Suppressor macrophage (primary cell): Measurements from ENCODE around the gene ZNF69.
A peak's percentile ranks its signal among the peaks of the same experiment; 100 is the strongest.
"Not testable (repeated sequence)": the region's sequence is repeated elsewhere in the genome, so short reads cannot be mapped to it uniquely, and the experiment has no call there.

Experiments
- DNase-seq, 4 experiments: peaks; one replicate each; pipeline ENCODE4 v3.0.0-alpha.2; 2020 to 2022

The ZNF69 gene

DNA sequence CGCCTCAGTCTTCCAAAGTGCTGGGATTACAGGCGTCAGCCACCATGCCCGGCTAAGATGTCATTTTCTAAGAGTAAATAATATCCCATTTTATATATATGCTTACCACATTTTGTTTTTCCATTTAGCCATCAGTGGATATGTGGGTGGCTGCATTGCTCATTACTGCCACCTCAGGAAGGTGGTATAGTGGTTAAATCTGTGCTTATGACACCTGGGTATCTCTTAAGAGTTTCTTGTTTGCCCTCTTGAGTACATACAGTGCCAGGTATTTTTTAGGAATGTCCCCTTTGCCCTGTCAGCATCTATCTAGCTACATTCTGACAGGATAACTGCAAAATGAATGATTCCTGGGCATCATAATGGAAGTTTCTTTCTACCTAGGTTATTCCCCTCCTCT, 14.6 kb downstream of the ZNF69 start:
- no peak for DNase-seq

GRCh38 chr19:11905928-11906327, 18.3 kb downstream of the ZNF69 start:
- DNase-seq: no peak

DNA sequence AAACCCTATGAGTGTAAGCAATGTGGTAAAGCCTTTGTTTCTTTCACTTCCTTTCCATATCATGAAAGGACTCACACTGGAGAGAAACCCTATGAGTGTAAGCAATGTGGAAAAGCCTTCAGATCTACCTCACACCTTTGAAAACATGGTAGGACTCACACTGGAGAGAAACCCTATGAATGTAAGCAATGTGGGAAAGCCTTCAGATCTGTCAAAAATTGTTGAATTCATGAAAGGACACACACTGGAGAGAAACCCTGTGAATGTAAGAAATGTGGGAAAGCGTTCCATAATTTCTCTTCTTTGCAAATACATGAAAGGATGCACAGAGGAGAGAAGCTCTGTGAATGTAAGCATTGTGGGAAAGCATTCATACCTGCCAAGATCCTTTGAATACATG, 24.4 kb downstream of the ZNF69 start:
- DNase-seq: not testable (repeated sequence)

DNA sequence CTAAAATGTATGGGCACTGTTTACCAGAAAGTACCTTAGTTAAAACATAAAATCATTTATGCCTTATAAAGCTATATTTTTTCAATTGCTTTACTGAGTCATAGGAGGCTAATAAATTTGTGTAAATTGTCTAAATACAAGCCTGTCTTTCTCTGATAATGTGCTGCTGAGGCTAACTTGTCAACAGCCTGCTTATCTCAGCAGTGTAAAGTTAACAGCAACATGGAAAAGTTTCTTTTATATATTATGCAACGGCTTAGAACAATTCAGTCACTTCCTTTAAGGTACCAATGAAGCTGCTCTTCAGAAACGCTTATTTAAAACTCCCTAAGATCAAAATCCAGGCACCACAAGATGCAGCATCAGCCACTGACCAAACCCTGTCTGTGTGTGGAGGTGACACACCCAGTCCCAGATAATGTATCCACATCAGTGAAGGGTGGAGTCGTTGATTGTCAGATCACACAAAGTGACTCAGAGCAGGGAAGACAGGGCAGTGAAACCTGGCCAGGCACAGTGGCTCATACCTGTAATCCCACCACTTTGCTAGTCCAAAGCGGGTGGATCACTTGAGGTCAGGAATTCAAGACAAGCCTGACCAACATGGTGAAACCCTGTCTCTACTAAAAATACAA, 27.0 kb downstream of the ZNF69 start:
- not testable (repeated sequence) for DNase-seq

DNA sequence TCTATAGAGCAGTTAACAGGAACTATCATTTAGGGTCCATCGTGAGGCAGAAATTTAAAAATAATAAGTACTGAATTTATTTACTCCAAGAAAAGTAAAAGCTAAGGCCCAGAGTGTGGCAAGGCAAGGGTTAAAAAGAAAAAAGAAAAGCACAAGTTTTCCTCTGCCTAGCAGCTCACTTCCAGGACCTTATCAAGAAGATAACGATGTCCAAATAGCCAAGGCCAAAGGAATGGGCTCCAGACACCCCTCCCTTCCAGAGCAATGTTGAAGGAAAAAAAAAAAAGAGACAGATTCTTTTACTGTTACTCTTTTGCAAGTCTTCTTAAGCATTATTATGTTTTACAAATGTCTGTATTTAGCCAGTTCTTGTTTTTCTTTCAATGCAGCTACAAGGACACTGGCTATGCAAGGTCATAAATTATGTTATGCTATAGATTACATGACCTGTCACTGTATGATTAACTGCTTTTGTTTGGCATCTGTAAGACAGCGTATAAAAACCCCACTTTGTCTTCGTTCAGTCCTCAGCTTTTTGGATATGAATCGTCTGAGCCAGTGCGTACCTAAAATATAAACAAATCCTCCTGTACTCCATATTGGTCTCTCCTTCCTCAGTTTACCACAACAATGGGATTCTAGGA, 34.4 kb downstream of the ZNF69 start:
- DNase-seq: no peak

- peak; percentile 91 to 95 (median 92) for DNase-seq
These were observed 37.5 kb downstream of the ZNF69 start, which contains the start of gene ZNF700 for GRCh38 chr19:11924886-11925650. Gene ZNF700 (plus strand): TSS chr19:11925107. CDS start chr19:11925211, 104 bp downstream.

- DNase-seq: not testable (repeated sequence)
These were observed 38.1 kb downstream of the ZNF69 start for GRCh38 chr19:11925651-11926187.

DNA sequence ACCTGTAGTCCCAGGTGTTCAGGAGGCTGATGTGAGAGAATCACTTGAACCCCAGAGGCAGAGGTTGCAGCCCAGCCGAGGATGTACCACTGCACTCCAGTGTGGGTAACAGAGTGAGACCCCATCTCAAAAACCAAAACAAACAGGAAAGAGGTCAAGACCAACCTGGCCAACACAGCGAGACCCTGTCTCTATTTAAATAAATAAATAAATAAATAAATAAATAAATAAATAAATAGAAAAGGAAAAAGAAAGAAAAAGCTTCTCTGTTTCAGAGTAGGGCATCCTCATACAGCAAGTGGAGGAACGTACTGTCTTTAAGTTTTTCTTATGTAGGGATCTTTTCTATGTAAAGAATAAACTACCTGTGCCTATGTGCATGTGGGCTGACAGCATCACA, 39.6 kb downstream of the ZNF69 start:
- no peak for DNase-seq

DNA sequence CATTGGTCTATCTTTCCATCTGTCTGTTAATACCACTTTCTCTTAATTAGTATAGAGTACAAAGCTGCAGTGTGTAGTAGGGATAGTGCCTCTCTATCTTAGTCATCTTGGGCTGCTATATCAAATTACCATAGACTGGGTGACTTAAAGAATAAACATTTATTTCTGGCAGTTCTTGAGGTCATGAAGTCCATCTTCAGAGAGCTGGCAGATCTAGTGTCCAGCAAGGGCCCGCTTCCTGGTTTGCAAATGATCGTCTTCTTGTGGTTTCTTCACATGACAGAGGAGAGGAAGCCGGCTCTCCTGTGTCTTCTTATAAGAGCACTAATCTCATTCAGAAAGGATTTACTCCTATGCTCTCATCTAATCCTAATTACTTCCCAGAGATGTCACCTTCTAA, 43.5 kb downstream of the ZNF69 start:
- peak in 3 of 4 experiments; percentile 21 to 53 (median 45) for DNase-seq

DNA sequence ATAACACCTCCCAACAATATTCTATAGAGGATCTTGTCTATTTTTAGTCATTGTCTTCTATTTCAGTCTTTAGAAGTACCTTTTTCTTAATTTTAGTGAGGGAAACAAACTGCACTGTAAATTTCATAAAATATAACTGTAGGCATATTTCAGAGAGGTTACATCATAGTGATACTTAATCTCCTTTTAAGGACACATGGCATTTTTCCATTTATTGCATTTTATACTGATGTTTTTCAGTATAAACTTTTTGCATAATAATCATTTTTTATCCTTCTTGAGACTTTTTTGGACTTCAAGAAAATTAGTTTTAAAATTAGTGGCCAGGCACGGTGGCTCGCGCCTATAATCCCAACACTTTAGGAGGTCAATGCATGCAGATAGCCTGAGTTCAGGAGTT, 43.9 kb downstream of the ZNF69 start:
- no peak for DNase-seq

GRCh38 chr19:11935829-11936228, 48.2 kb downstream of the ZNF69 start:
- not testable (repeated sequence) for DNase-seq

- DNase-seq: not testable (repeated sequence)
These were observed 50.8 kb downstream of the ZNF69 start for GRCh38 chr19:11938383-11938782.

- not testable (repeated sequence) for DNase-seq
These were observed 53.8 kb downstream of the ZNF69 start for GRCh38 chr19:11941361-11941887.

- no peak for DNase-seq
These were observed 54.6 kb downstream of the ZNF69 start for GRCh38 chr19:11942008-11942842.

GRCh38 chr19:11942843-11943108, 55.2 kb downstream of the ZNF69 start:
- peak in 2 of 4 experiments; percentile 13 to 19 for DNase-seq

- no peak for DNase-seq
These were observed 57.1 kb downstream of the ZNF69 start for GRCh38 chr19:11944656-11945055.

DNA sequence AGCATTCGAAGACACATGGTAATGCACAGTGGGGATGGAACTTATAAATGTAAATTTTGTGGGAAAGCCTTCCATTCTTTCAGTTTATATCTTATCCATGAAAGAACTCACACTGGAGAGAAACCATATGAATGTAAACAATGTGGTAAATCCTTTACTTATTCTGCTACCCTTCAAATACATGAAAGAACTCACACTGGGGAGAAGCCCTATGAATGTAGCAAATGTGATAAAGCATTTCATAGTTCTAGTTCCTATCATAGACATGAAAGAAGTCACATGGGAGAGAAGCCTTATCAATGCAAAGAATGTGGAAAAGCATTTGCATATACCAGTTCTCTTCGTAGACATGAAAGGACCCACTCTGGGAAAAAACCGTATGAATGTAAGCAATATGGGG, 61.1 kb downstream of the ZNF69 start:
- no peak for DNase-seq

GRCh38 chr19:11949201-11949600, 61.6 kb downstream of the ZNF69 start:
- DNase-seq: peak in 2 of 4 experiments; percentile 6 to 7

DNA sequence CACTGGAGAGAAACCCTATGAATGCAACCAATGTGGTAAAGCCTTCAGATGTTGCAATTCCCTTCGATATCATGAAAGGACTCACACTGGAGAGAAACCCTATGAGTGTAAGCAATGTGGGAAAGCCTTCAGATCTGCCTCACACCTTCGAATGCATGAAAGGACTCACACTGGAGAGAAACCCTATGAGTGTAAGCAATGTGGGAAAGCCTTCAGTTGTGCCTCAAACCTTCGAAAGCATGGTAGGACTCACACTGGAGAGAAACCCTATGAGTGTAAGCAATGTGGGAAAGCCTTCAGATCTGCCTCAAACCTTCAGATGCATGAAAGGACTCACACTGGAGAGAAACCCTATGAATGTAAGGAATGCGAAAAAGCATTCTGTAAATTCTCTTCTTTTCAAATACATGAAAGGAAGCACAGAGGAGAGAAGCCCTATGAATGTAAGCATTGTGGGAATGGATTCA, 62.1 kb downstream of the ZNF69 start:
- DNase-seq: peak in 1 of 4 experiments; percentile 4

DNA sequence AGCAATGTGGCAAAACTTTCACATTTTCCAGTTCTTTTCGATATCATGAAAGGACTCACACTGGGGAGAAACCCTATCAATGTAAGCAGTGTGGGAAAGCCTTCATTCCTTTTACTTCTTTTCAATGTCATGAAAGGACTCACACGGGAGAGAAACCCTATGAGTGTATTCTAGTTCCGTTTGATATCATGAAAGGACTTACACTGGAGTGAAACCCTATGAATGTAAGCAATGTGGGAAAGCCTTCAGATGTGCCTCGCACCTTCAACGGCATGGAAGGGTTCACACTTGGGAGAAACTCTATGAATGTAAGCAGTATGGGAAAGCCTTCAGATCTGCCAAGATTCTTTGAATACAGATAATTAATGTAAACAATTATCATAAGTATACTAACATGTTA, 62.7 kb downstream of the ZNF69 start:
- no peak for DNase-seq
